Measurements from ENCODE around the gene HSBP1L1.

HSBP1L1 gene

DNA sequence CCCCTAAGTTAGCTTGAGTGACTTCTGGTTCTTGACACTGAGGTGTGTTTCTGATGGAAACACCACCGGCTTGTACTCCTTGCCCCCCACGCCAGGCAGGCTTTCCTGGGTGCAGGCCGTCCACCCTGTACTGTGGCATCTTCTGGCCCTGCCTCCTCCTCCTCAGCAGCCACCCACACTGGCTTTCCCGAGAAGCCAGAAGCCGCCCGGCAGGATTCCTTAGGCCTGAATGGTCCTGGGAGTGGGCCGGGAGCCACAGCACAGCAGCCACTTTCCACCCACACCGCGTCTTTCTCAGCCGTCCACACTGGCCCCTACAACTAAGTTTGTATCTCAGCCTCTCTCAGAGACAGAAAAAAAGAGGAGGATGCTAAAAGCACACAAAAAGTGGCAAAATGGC lies 2.1 kb upstream of the HSBP1L1 start:
- Histone ChIP-seq H3K27me3 (ENCODE audit: control insufficient read depth, insufficient read depth, low read length) (peaks cover 35% of the 10 kb centered on the region; the same call in 1 of the 2 replicates), H3K36me3 (ENCODE audit: control insufficient read depth, insufficient read depth, low read length) (no peaks in the 10 kb centered on the region), H3K27ac (ENCODE audit: low read length) (no peak overlapping the region), H3K4me3 (ENCODE audit: low read length) (no peak overlapping the region), H3K4me1 (ENCODE audit: control insufficient read depth, insufficient read depth, low read length) (peaks cover 7% of the 10 kb centered on the region), H3K9me3 (ENCODE audit: control insufficient read depth, insufficient read depth, low read length) (no peaks in the 10 kb centered on the region)
- DNase-seq (ENCODE audit: low read depth, low spot score), result no peak
- WGBS (ENCODE audit: insufficient coverage, insufficient read length), result no CpG with 5 or more reads among the region's 10 CpGs

DNA sequence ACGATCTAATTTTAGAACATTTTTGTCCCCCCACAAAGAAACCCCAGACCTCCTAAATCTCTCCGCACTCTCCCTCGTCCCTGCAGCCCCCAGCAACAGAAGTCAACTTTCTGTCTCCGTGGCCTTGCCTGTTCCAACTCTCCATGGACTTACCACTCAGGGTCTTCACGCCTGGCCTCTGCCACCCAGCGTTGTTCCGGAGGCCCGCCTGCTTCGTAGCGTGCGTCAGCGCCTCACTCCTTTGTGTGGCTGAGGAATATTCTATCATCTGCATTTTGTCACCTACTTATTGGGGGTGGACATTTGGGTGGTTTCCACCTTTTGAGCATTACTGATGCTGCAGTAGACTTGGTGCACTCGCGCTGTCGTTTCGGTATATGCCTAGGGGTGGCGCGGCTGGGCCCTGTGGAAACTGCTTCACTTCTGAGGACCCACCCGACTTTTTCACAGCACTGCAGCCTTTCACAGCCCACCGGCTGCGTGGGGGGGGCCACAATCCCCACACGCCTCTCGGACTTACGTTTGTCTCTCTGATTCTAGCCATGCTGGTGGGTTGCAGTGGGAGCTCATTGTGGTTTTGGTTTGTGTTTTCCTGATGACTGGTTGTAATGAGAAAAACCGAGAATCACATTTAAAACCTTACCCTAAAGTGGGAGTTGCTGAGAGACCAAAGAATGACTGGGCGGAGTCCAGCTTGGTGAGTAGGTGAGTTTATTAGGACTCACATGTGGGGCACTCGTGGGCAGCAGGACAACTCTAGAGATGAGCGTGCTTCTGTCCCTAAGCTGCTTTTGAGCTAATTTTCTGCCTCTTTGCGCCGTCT lies 1.4 kb upstream of the HSBP1L1 start:
- no peak for DNase-seq (ENCODE audit: low read depth, low spot score)
- H3K4me1 ChIP-seq (ENCODE audit: control insufficient read depth, insufficient read depth, low read length), result peaks cover 7% of the 10 kb centered on the region
- no peaks in the 10 kb centered on the region for H3K9me3 ChIP-seq (ENCODE audit: control insufficient read depth, insufficient read depth, low read length)
- no peak overlapping the region for H3K4me3 ChIP-seq (ENCODE audit: low read length)
- H3K27me3 ChIP-seq (ENCODE audit: control insufficient read depth, insufficient read depth, low read length), result peaks cover 35% of the 10 kb centered on the region; the same call in 1 of the 2 replicates
- no peaks in the 10 kb centered on the region for H3K36me3 ChIP-seq (ENCODE audit: control insufficient read depth, insufficient read depth, low read length)
- WGBS (ENCODE audit: insufficient coverage, insufficient read length), result no CpG with 5 or more reads among the region's 30 CpGs
- no peak overlapping the region for H3K27ac ChIP-seq (ENCODE audit: low read length)

DNA sequence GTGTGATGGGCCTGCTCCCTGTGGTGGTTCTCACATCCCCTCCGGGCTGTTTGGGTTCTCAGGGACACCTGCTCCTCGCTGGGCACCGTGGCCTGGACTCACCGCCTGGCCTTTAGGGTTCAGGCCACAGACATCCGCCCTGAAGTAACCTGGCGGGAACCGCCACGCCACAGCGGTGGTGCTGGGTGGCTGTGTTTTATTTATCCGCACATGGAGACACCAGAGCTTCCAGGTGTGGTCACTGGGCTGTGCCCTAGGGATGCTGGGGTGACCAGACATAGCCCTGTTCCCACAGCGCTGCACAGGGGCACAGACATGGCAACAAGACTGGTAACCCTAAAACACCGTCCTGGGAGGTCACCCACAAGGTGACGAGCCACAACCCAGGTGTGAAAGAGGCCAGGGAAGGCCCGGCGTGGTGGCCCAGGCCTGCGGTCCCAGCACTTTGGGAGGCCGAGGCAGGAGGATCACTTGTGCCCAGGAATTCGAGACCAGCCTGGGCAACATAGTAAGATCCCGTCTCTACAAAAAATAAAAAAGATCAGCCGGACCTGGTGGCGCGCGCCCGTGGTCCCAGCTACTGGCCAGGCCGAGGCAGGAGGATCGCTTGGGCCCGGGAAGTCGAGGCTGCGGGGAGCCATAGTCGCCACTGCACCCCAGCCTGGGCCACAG lies 649 bp upstream of the HSBP1L1 start:
- Histone ChIP-seq H3K36me3 (ENCODE audit: control insufficient read depth, insufficient read depth, low read length) (no peaks in the 10 kb centered on the region), H3K27me3 (ENCODE audit: control insufficient read depth, insufficient read depth, low read length) (peaks cover 35% of the 10 kb centered on the region; the same call in 1 of the 2 replicates), H3K27ac (ENCODE audit: low read length) (no peak overlapping the region), H3K4me3 (ENCODE audit: low read length) (peak overlapping the region; percentile 12; the same call in 1 of the 2 replicates), H3K9me3 (ENCODE audit: control insufficient read depth, insufficient read depth, low read length) (no peaks in the 10 kb centered on the region), H3K4me1 (ENCODE audit: control insufficient read depth, insufficient read depth, low read length) (peaks cover 7% of the 10 kb centered on the region)
- no CpG with 5 or more reads among the region's 30 CpGs for WGBS (ENCODE audit: insufficient coverage, insufficient read length)
- no peak for DNase-seq (ENCODE audit: low read depth, low spot score)

DNA sequence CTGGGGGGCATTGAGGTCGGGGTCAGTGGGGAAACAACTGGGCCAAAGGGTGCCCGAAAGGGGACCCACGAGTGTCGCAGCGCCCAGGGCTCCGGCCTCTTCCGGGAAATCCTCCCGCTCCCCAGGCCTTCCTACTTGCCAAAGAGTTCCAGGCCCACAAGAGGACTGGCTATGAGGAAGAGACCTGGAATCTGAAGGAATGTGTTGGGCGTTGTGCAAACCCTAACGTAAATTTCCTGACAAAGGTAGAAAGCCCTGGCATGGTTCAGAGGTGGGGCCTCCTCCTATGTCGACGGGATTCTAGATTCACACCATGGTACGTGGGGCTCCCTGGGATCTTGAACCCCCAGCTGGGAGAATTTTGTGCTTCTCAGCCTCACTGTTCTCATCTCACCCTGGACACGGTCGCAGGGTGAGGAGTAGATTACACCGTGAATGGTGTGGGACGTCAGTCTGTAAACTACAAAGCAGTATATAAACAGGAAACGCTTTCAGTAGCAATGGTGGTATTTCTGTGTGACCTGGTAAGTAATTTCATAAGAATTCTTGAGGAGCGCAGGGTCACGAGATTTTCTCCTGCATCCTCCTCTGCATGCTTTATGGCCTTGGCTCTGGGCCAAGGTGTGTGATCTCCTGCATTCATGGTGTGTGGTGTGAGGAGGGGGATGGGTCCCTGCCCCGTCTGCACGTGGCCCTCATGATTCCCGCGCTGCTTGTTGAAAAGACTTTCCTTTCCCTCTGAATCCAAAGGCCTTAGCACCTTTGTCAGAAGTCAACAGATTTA lies 868 bp downstream of the HSBP1L1 start:
- Histone ChIP-seq H3K4me3 (ENCODE audit: low read length) (no peak overlapping the region; the same call in 1 of the 2 replicates), H3K4me1 (ENCODE audit: control insufficient read depth, insufficient read depth, low read length) (peaks cover 7% of the 10 kb centered on the region), H3K36me3 (ENCODE audit: control insufficient read depth, insufficient read depth, low read length) (no peaks in the 10 kb centered on the region), H3K27ac (ENCODE audit: low read length) (no peak overlapping the region), H3K27me3 (ENCODE audit: control insufficient read depth, insufficient read depth, low read length) (peaks cover 28% of the 10 kb centered on the region; the same call in 1 of the 2 replicates), H3K9me3 (ENCODE audit: control insufficient read depth, insufficient read depth, low read length) (no peaks in the 10 kb centered on the region)
- no CpG with 5 or more reads among the region's 24 CpGs for WGBS (ENCODE audit: insufficient coverage, insufficient read length)
- DNase-seq (ENCODE audit: low read depth, low spot score), result no peak

DNA sequence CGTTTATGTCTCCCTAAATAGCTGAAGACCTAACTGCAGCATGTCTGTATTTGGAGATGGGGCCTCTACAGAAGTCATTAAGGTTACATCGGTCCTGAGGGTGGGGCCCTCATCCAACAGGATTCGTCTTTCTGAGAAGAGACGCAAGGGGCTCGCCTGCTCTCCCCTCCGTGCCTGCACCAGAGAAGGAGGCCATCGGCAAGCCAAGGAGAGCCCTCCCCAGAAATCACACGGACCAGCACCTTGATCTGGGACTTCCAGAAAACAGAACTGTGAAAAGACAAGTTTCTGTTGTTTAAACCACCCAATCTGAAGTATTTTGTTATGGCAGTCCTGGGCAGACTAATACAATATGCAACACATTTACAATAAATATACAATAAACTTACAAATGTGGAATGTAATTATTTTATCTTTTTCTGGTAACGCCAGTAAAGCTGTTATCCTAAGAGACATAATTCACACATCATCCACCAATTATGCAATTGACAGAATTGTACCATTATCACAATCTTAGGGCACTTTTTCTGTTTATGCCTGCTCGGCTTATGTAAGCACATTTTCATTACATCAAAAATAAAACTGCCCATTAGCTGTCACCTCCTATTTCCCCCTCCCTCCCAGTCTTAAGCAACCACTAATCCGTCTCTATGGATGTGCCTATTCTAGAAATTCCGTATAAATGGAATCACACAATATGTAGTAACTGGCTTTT lies 6.1 kb downstream of the HSBP1L1 start:
- no CpG with 5 or more reads among the region's 12 CpGs for WGBS (ENCODE audit: insufficient coverage, insufficient read length)
- no peaks in the 10 kb centered on the region for H3K9me3 ChIP-seq (ENCODE audit: control insufficient read depth, insufficient read depth, low read length)
- no peak overlapping the region for H3K4me3 ChIP-seq (ENCODE audit: low read length)
- H3K36me3 ChIP-seq (ENCODE audit: control insufficient read depth, insufficient read depth, low read length), result peaks cover 18% of the 10 kb centered on the region
- H3K27me3 ChIP-seq (ENCODE audit: control insufficient read depth, insufficient read depth, low read length), result no peaks in the 10 kb centered on the region
- DNase-seq (ENCODE audit: low read depth, low spot score), result no peak
- H3K4me1 ChIP-seq (ENCODE audit: control insufficient read depth, insufficient read depth, low read length), result peaks cover under 1% of the 10 kb centered on the region; the same call in 1 of the 2 replicates
- no peak overlapping the region for H3K27ac ChIP-seq (ENCODE audit: low read length)

DNA sequence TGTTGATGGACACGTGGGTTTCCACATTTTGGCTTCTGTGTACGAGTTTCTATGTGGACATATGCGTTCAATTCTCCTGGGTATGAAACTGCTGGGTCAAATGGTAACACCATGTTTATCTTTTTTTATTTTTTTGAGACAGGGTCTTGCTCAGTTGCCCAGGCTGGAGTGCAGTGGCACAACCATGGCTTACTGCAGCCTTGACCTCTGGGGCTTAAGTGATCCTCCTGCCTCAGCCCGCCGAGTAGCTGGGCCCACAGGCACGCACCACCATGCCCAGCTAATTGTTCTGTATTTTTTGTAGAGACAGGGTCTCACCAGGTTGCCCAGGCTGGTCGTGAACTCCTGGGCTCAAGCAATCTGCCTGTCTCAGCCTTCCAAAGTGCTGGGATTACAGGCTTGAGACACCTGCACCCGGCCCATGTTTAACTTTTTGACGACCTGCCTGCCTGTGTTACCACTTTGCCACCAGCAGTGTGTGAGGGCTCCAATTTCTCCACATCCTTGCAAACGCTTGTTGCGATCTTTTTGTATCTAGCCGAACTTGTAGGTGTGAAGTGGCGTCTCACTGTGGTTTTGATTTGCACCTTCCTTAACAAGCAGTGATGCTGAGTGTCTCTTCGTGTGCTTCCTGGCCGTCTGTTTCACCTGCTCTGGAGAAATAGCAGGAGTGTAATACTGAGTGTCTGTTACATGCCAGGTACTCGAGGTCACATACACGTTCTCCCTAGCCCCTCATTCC lies 6.9 kb downstream of the HSBP1L1 start:
- Histone ChIP-seq H3K4me1 (ENCODE audit: control insufficient read depth, insufficient read depth, low read length) (no peaks in the 10 kb centered on the region; the same call in 1 of the 2 replicates), H3K36me3 (ENCODE audit: control insufficient read depth, insufficient read depth, low read length) (peaks cover 23% of the 10 kb centered on the region), H3K27ac (ENCODE audit: low read length) (no peak overlapping the region), H3K27me3 (ENCODE audit: control insufficient read depth, insufficient read depth, low read length) (no peaks in the 10 kb centered on the region), H3K4me3 (ENCODE audit: low read length) (no peak overlapping the region), H3K9me3 (ENCODE audit: control insufficient read depth, insufficient read depth, low read length) (no peaks in the 10 kb centered on the region)
- no CpG with 5 or more reads among the region's 17 CpGs for WGBS (ENCODE audit: insufficient coverage, insufficient read length)
- DNase-seq (ENCODE audit: low read depth, low spot score), result no peak

DNA sequence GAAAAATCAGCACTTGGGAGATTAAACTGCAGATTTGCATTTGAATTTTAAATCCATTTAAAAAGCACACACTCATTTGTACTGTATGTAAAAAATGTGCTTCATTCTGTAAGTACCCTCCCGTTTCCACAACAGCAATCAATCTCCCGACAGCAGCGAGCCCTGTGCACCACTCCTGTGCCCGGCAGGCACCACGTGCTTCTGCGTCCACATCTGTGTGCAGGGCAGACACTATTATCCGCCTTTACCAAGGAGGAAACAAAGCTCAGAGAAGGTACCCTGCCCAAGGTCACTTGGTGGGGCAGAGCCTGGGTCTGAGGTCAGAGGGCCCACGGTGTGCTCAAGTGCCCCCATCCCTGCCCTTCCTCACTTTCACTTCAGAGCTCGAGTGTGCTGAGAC lies 7.5 kb downstream of the HSBP1L1 start:
- WGBS (ENCODE audit: insufficient coverage, insufficient read length), result no CpG with 5 or more reads among the region's 9 CpGs
- peaks cover 23% of the 10 kb centered on the region for H3K36me3 ChIP-seq (ENCODE audit: control insufficient read depth, insufficient read depth, low read length)

DNA sequence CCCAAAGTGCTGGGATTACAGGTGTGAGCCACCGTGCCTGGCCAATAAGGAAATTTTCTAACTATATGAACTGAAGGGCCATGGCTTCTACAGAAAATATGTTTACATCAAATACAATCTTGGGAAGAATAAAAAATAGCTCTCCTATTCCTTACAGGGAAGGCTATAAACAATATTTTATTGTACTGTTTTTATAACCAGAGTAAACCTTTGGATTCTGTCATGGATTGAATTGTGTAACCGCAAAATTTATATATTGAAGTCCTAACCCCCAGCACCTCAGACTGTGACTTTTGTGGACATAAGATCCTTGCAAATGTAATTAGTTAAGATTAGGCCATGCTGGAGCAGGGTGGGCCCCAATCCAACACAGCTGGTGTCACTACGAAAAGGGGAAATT lies 8.3 kb downstream of the HSBP1L1 start:
- Histone ChIP-seq H3K36me3 (ENCODE audit: control insufficient read depth, insufficient read depth, low read length) (peaks cover 23% of the 10 kb centered on the region), H3K4me1 (ENCODE audit: control insufficient read depth, insufficient read depth, low read length) (no peaks in the 10 kb centered on the region; the same call in 1 of the 2 replicates), H3K27me3 (ENCODE audit: control insufficient read depth, insufficient read depth, low read length) (no peaks in the 10 kb centered on the region), H3K27ac (ENCODE audit: low read length) (no peak overlapping the region), H3K9me3 (ENCODE audit: control insufficient read depth, insufficient read depth, low read length) (no peaks in the 10 kb centered on the region), H3K4me3 (ENCODE audit: low read length) (no peak overlapping the region)
- no CpG with 5 or more reads among the region's 3 CpGs for WGBS (ENCODE audit: insufficient coverage, insufficient read length)
- no peak for DNase-seq (ENCODE audit: low read depth, low spot score)

More for the DNA sequence above, 7.5 kb downstream of the HSBP1L1 start:
- Histone ChIP-seq H3K27ac (ENCODE audit: low read length) (no peak overlapping the region), H3K9me3 (ENCODE audit: control insufficient read depth, insufficient read depth, low read length) (no peaks in the 10 kb centered on the region), H3K4me3 (ENCODE audit: low read length) (no peak overlapping the region), H3K4me1 (ENCODE audit: control insufficient read depth, insufficient read depth, low read length) (no peaks in the 10 kb centered on the region; the same call in 1 of the 2 replicates), H3K27me3 (ENCODE audit: control insufficient read depth, insufficient read depth, low read length) (no peaks in the 10 kb centered on the region)
- DNase-seq (ENCODE audit: low read depth, low spot score), result no peak

DNA sequence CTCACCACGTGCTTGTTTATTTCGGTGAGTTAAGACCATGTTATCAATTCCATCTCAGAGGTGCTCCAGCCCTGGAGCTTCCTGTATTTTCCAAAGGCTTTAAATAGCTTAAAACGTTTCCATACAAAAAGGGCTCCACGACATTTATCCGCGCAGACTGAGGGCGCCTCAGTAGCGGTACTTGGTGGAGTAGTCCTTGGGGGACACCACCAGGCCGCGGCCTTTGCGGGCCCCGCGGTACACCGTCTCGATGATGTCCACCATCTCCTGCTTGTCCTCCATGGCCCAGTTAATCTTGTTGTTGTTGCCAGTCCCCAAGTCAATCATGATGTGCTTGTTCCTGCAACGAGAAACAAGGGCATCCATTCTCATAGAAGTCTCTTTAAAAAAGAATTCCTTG lies 9.1 kb downstream of the HSBP1L1 start:
- Histone ChIP-seq H3K9me3 (ENCODE audit: control insufficient read depth, insufficient read depth, low read length) (no peaks in the 10 kb centered on the region), H3K27me3 (ENCODE audit: control insufficient read depth, insufficient read depth, low read length) (no peaks in the 10 kb centered on the region), H3K27ac (ENCODE audit: low read length) (no peak overlapping the region), H3K36me3 (ENCODE audit: control insufficient read depth, insufficient read depth, low read length) (peaks cover 23% of the 10 kb centered on the region), H3K4me3 (ENCODE audit: low read length) (no peak overlapping the region), H3K4me1 (ENCODE audit: control insufficient read depth, insufficient read depth, low read length) (no peaks in the 10 kb centered on the region; the same call in 1 of the 2 replicates)
- no peak for DNase-seq (ENCODE audit: low read depth, low spot score)
- WGBS (ENCODE audit: insufficient coverage, insufficient read length), result no CpG with 5 or more reads among the region's 16 CpGs
